Germinal center (tissue), 1 donor: Measurements from ENCODE around the gene CRYGD.
"Not testable (repeated sequence)": the region's sequence is repeated elsewhere in the genome, so short reads cannot be mapped to it uniquely, and the experiment has no call there.

ENCODE experiments used
- DNase-seq: peaks from one replicate; pipeline ENCODE4 v3.0.0; 2012; ENCODE audit warnings: mixed read lengths, low spot score

CRYGD gene

DNA sequence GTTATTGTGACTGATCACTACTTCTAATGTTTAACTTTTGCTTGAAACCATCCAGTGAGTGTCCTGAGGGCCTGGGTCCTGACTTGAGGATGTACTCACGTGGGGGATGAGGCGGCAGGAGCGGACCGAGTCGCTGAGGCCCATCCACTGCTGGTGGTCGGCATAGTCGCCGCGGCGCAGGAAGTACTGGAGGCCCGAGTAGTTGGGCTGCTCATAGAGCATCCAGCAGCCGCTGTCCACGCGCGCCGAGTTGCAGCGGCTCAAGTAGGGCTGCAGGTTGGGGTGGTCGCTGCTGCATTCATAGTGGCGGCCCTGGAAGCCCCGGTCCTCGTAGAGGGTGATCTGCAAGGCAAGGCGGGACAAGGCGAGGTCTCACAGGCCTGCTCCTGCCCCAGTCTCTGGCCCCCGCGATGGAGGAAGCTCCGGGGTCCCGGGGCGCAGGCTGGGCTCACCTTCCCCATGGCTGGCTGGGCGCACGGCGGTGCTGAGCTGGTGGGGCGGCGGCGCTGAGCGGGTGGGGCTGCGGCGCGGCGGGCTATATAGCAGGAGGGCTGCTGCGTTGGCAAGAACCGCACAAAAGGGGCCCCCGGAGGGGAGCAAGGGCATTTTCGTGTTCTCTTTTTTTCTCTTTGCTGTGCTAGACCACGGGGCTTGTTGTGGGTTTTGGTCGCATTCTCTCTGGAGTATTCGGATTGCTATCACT is at the start of gene CRYGD:
CRYGD (minus strand) TSS at position 512 of the 703 bp plus-strand sequence; CDS start at position 461, 51 bp downstream.
- not testable (repeated sequence) for DNase-seq

DNA sequence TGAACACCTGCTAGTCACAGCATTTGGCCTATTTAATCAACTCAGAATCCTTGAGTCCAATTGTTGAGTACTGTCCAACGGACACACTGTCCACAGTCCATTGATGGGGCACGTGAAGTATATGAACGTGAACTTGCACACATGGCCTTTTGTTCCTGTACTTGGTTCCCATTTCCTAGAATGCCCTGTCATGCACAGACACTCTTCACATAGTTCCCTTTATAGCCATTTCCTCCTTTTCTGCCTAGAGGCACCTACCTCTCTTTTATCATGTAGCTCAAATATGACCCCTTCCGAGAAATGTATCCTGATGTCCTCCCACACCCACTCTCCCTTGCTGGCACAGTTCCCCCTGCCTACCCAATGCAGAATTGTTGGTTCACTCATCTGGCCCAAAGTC is 47.8 kb upstream of the CRYGD start:
- DNase-seq, result no peak

DNA sequence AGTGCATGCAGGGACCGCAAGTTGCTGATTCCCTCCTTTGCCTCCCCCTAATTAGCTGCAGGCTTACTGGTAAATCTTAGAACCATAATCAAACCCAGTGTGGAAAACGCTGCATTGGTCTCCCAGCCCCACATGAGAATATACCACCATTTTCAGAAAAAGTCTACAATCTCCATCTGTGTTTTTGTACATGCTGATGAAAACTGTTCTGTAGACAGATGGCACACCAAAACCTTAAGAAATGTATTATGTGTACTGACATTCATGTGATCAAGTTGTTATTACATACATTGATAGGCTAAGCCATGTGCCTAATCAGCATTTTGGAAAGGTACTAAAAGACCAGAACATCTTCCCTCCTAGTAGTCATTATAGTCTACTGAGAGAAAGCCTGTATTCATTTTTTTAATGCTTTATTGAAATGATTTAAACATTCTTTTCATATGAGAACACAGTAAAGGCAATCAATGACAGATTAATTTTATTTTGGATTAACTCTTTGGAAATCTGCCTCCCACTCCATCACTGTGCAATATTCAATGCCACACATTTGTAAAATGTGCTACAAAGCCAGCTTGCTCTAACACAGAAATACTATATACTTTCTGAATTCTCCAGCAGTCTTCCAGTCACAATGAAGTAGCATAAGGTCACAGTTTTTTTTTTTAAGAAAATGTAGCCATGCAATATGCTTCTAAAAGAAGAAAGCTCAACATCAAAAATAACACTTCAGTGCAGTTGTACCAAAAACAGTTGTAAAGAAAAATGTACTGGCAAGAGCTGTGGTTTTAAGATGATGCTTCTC is 40.8 kb upstream of the CRYGD start:
- DNase-seq, result no peak

DNA sequence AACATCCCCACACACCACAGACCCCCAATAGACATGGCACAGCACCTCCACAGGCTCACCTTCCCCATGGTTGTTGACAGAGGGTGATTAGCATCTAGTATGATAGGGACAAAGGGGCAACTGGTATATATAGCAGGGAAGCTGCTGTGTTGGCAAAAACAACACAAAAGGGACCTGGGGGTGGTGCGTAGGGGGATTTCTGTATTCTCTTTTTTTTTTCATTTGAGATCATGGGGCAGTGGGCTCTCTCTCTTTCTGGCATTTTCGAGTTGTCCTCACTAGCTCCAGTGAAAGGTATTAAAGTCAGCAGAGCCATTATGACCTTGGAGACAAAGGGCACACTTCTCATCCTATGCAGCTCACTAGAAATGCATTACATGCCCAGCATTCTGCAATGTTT is 39.2 kb upstream of the CRYGD start, which contains the start of gene CRYGA:
CRYGA (minus strand) TSS at position 101 of the 400 bp plus-strand sequence; CDS start at position 68, 33 bp downstream.
- DNase-seq, result no peak

DNA sequence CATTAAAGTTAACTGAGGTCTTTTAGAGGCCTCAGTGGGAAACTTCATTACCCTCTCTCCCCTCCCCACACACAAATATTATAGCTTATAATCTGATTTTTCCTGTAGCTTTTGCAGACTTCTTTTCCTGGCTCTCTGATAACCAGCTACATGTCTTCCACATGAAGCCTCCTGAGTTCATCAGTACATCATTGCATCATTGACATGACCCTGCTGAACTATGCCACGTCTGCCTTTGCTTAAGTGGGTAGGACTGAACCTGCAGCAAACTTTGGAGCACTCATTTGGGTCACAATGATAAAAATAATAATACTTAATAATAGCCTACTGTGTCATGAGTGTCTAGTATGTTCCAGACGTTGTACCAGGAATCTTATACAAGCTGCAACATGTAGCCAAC is 32.1 kb upstream of the CRYGD start:
- DNase-seq, result no peak

DNA sequence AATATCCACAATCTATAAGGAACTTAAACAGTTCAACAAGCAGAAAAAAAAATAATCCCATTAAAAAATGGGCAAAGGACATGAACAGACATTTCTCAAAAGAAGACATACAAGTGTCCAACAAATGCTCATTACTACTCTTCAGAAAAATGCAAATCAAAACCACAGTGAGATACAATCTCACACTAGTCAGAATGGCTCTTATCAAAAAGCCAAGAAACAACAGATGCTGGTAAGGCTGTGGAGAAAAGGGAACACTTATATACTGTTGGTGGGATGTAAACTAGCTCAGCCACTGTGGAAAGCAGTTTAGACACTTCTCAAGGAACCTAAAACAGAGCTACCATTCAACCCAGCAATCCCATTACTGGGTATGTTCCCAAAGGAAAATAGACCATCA is 28.8 kb upstream of the CRYGD start:
- no peak for DNase-seq

DNA sequence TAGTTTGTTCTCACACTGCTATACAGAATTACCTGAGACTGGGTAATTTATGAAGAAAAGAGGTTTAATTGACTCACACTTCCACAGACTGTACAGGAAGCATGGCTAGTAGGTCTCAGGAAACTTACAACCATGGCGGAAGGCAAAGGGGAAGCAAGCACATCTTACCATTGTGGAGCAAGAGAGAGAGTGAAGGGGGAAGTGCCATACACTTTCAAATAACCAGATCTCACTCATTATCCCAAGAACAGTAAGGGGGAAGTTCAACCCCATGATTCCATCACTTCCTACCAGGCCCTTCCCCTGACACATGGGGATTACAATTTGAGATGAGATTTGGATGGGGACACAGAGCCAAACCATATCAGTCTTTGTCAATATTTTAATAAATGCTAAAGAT is 26.6 kb upstream of the CRYGD start:
- no peak for DNase-seq

DNA sequence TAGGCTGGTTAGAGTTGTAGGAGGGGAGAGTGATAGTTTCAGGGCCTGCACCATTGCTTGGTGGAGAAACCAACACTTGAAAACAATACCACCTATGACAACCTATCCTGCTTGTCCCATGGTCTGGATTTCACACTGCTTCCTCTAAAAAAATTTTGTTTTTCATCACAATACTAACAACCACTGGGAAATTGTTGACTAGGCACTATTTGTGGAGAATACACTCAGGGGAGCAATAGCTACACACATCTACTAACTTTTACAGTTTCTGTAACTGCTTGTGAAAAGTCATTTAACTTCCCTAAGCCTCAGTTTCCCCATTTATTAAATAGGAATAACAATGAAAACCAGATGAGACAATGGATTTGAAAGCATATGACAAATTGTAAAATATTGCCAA is 25.8 kb upstream of the CRYGD start:
- DNase-seq, result no peak

DNA sequence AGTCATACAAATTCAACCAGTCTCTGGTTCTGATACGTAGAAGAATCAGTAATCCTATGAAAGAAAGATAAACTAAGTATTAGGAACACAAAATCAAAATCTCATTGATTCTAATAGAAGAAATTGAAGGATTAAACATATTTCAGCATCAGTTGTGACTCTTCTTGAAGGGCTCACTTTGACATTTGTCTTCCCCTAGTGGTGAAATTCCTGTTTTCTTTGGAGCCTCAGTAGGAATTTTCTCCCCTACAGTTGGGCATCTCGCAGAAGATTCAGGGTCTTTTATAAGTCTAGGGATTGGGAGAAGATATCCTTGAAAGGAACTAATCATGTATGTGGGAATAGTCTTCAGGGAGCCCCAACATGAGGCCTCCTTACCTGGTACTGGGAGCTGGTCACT is 24.5 kb upstream of the CRYGD start:
- no peak for DNase-seq

DNA sequence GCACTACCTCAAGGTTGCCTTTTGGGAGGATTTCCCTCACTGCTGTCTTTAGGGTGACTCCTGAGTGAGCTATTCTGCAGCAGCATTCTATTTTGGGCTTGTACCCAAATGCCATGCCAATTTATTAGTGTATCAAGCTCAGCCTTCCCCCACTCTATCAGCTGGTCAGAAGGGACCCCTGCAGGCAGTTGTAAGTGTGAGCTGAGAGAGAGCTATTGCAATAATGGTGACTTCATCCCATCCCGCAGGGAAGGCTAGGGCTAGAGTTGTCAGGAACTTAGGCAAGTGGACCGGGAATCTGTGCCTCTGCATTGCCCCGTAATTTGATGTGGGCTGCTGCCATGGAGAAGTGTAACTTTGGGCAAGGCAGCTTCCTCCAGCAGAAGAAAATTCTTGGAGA is 23.4 kb upstream of the CRYGD start:
- DNase-seq, result no peak

DNA sequence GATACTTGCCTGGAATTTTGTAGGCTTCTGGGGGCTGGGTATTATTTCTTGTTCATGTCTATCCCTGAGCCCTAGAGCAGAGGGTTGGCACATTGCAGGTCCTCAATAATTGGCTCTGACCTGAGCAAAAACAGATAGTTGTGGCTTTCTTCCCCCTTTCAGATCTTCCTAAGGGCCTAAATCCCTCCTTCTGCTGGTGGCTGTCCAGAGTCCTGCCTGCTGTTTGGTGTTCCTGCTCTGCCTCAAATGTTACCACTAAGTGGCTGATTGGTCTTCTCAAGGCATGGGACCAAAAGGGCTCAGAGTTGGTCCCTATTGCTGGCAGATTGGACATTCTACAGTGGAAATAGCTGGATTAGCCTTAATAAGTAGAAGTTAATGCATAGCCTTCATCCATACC is 22.7 kb upstream of the CRYGD start:
- DNase-seq, result no peak

DNA sequence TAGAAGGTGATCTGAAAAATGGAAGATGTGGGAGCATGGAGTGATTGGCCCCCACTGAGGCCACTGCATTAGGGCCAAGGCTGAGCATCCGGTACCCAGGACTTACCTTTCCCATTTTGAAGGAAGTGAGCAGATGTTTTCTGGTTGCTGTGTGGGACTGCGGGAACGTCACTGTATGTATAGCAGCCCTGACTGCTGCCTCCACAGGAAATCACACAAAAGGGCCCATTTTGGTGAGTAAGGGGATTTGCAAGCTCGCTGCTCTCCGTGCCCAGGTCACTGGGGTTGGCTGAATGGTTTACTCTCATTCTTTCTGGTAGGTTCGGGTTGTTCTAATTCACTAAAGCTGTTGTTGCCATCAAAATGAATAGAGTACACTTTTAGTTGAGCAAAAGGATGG is 21.7 kb upstream of the CRYGD start, which contains the start of gene CRYGB:
CRYGB (minus strand) TSS at position 153 of the 400 bp plus-strand sequence; CDS start at position 115, 38 bp downstream.
- no peak for DNase-seq

DNA sequence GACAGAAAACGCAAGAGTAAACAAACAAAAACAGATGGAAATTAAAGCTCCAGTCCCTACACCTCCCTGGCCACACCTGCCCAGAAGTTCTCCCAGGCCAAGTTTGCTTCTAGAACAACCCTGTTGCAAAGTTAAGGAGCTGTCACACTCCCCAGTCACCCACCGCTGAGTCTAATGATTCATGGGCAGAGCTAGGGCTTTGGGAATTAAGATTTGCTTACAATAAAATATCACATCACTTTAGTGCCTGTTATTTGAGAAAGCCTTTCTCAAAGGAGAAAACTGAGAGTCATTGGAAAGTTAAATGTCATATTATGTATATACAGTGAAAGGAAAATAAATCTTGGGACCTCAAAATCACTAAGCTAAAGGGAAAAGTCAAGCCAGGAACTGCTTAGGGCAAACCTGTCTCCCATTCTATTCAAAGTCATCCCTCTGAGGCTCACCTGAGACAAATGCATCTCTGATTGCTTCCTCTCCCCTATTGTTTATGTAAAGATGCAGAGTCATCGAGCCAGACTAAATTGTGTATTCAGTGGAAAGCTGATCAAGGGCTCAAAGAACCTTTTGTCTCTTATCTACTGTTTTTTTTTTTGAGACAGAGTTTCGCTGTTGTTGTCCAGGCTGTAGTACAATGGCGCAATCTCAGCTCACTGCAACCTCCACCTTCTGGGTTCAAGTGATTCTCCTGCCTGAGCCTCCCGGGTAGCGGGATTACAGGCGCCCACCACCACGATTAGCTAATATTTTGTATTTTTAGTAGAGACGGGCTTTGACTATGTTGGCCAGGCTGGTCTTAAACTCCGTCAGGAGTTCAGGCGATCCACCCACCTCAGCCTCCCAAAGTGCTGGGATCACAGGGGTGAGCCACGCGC is 18.8 kb upstream of the CRYGD start:
- no peak for DNase-seq

DNA sequence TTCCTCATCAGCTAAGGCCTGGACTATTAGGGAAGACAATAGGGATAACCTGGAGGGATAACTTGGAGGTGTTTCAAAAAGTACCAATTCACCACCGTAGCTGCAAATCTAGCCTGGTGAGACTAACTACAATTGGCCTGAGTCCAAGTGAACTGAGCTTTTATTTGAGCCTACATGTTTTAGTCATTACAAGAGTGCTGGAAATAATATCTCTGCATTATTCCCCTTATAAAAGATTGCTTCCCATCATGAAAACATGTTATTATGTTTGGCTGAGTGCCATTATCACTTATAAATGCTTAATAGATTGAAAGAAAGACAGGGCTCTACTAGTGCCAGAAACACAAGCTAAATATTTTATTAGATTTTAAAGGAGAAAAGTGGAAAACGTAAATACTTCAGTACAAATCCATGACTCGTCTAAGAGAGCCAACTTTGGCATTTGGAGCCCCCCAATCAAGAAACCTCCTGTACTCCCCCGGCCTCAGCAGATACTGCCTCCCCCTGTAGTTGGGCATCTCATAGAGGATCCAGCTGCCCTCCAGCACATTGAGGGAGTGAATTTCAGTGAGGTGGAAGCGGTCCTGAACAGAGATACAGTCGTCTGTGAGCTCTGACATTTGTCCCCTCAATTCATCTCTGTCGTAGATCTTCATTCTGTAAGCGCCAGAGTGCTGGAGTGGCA is 18.1 kb upstream of the CRYGD start:
- no peak for DNase-seq

DNA sequence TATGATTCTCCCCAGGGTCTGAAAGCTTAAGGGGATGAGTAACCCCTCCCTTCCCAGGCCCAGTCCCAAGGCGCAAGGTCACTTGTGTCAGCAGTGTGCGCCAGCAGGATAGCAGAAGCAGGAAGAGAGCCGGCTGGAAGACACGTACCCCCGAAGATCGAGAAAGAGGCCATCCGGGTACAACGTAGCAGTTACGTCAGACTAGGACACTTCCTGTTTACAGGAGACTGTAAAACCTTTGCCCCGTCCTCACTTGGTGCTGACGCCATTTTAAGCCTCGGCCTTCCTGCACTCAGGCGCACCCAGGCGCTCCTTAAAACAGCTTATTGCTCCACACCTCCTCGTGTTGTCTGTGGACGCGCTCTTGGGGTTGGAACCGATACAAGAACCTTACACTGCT is 15.1 kb upstream of the CRYGD start:
- no peak for DNase-seq

DNA sequence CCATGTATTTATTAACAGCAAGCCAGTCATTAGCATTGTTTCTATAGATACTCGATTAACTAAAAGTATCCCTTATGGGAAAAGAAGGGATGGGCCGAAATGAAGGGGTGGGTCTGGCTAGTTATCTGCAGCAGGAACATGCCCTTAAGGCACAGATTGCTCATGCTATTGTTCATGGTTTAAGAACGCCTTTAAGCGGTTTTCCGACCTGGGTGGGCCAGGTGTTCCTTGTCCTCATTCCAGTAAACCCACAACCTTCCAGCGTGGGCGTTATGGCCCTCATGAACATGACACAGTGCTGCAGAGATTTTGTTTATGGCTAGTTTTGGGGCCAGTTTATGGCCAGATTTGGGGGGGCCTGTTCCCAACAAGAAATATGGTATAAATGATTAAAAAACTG is 14.0 kb upstream of the CRYGD start:
- DNase-seq, result not testable (repeated sequence)

DNA sequence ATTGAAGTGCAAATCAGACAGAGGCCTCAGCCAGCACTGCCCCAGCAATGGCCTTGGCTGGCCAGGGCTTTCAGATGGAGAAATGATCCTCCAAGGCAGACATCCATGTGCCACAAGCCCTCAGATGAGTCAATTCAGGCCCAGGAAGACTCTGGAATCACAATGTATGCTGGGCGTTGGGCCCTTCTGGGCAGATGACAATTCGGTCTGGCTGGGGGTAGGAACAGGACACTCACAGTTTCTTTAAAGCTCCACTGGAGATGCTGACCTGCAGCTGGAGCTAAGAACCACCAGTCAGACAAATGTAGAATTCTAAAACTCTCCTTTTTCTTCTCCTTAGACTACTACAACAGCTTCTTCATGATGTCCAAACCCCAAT is 12.4 kb upstream of the CRYGD start:
- DNase-seq, result no peak

DNA sequence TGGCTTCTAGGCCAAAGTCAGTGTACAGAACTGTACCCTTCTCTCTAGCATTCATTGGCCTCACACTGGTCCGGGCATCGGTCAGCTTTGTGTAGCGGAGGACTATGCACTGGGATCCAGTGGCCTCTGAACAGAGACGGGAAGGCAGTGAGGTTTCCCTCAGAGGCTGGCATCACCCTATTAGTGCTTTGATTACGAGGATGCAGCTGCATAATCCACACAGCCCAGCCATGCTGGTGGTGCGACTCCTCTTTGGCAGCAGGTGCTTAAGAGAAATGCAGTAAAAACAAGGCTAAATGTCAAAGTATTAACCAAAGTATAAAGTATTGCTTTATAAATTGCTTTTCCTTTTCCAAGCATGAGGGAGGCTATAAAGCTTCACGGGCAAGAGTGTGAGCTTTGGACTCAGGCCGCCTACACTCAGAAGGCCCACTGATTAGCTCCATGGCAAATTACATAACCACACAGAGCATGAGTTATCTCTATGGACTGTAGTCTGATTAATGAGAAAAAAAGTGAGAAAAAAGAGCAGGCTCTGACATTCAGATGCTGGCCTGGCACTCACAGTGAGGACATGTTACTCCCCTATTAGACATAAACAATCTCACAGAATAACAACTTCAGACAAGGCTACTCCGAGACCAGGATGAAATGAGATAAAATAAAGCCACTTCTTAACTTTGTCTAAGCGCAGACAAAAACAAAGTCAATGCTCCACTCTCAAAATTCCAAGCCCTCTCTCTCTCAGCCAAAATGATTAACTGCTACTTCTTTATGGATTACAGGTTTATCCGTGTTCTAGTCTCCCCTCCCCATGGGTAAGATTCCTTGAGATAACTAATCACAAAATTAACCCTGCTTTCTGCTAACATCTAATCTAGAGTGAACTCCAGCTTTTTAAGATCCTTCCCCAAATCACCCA is 11.7 kb upstream of the CRYGD start:
- DNase-seq, result no peak

DNA sequence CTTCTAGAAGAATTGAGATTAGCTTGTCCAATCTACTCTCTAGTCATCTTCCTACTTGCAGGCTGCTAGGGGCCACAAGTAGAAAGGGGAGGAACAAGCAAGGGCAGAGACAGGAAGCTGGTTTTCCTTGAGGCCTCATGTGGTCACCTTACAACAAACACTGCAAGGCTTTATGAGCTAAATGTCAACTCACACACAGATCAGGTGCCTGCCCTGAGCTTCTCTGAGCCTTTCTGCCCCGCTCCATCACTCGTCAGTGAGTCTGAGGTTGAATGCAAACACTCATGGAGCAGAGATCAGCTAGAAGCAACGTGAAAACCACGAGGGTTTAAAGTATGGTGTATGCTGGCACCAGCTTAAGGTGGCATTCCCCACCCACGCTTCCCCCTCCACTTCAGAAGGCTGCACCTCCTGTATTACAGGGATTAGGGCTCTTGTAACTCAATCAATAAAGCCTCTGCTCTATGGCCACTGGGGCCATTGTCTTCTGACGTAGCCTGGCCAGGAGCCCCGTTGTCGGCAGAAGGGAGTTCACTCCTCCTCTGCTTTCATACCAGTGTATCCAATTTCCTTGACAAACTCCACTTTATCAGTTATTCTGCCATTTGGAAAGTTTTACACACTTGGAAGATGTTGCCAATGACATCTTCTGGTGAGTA is 10.7 kb upstream of the CRYGD start:
- DNase-seq, result no peak

DNA sequence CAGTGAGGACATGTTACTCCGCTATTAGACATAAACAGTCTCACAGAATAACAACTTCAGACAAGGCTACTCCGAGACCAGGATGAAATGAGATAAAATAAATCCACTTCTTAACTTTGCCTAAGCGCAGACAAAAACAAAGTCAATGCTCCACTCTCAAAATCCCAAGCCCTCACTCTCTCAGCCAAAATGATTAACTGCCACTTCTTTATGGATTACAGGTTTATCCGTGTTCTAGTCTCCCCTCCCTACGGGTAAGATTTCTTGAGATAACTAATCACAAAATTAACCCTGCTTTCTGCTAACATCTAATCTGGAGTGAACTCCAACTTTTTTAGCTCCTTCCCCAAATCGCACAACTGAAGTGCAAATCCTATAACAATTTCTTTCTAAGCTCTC is 6.4 kb upstream of the CRYGD start:
- no peak for DNase-seq
